ENCODE results near the gene LSG1.

DNA sequence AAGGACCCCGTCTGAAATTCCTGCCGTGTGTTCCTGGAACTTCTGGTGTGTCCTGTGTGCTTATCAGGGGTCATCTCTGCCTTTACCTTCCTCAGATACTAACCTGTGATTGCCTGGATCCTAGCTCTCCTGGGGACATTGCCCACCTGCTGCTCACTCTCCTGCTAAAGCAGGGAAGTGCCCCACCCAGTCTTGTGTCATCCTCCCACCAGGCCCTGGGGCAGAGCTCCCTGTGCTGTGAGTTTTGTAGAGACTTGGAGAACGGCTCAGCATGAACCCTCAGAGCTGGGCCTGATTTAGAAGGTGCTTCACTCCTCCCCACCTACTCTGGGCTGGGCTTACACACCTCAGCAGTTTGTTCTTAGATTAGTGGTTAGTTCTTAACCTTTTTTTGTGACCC, 34.9 kb downstream of the LSG1 start:
- TF ChIP-seq EZH2phosphoT487 (IDR thresholded peaks at IDR 0.05; ENCODE audit: insufficient read depth, low read depth) (no peak), EZH2 (IDR thresholded peaks at IDR 0.05; ENCODE audit: insufficient read depth, poor library complexity, severe bottlenecking) (no peak)

Measured in GM23248 (cell line).